Measurements from ENCODE around the gene ZFR. TPM values are rescaled to one million over a fixed set of nuclear protein-coding genes. Genes with fewer than 3 reads are reported as not detected.

The ZFR gene
- total and polyA plus RNA-seq, 9 of the 15 experiments (the other 6 are each of a cell fraction or from before 2014, with no cell fraction given), result 35.5 to 108 (median 71.1) TPM

- TF ChIP-seq HOMEZ (CRISPR knock-in tag; IDR thresholded peaks at IDR 0.05), result no peak
- 0 out of 4 replicates have a peak, but pooled peaks of 1 of the 2 experiments have one; percentile 32 for TF ChIP-seq HDAC1 (IDR thresholded peaks at IDR 0.05)
- no peak for TF ChIP-seq ZNF41 (CRISPR knock-in tag; conservative IDR thresholded peaks at IDR 0.05)
These were observed 754 bp downstream of the ZFR start (continued) for GRCh38 chr5:32443541-32444430.

GRCh38 chr5:32443145-32443540, 1.4 kb downstream of the ZFR start:
- 15% methylated on average over 7 of the region's 7 CpGs for WGBS (ENCODE audit: insufficient coverage, low coverage, missing lambda C conversion rate)
- Histone ChIP-seq H3K79me2 (ENCODE audit: control insufficient read depth, insufficient read depth, low read length) (peaks cover 67% of the 10 kb centered on the region), H3K4me2 (ENCODE audit: insufficient read depth, low read length) (peak overlapping the region; percentile 92), H2AFZ (ENCODE audit: low read depth, low read length) (peak overlapping the region; percentile 64; the same call in 1 of the 2 replicates), H4K20me1 (replicated peaks; ENCODE audit: control insufficient read depth, insufficient read depth, low read length) (peaks cover 12% of the 10 kb centered on the region), H3K27ac (ENCODE audit: extremely low read depth, low read depth, low read length) (peak overlapping the region; percentile 88; the same call in 2 of the 3 replicates), H3K4me1 (replicated peaks in 1 of 2; ENCODE audit: control insufficient read depth in 2 of 2, insufficient read depth in 2 of 2, low read length in 2 of 2) (peaks cover 20 to 27% of the 10 kb centered on the region in 2 experiments; a peak in 4 of 5 replicates), H3K27me3 (ENCODE audit: control insufficient read depth in 2 of 2, insufficient read depth in 2 of 2, low read length in 2 of 2) (no peaks in the 10 kb centered on the region), H3K36me3 (ENCODE audit: control insufficient read depth, insufficient read depth, low read length) (peaks cover 35% of the 10 kb centered on the region), H3K9me1 (ENCODE audit: control insufficient read depth, insufficient read depth, low read length) (no peaks in the 10 kb centered on the region), H3K4me3 (peak overlapping the region; percentile 87), H3K9ac (ENCODE audit: insufficient read depth in 1 of 2, low read depth in 2 of 2, low read length in 2 of 2) (peak overlapping the region; percentile 60 to 93), H3K9me3 (replicated peaks; ENCODE audit: control insufficient read depth, insufficient read depth, low read depth, low read length) (no peaks in the 10 kb centered on the region)
- CTCF ChIA-PET (ENCODE audit: low intra/inter-chr PET ratio), result no interaction called here
- FAIRE-seq, result no peak
- in situ Hi-C loops (cut with MboI), result no loop called here
- ATAC-seq, result peak; percentile 13
- POLR2A ChIA-PET, result no interaction called here
- peak in 1 of 4 experiments; percentile 23 for DNase-seq (ENCODE audit: extremely low read depth in 1 of 4, low spot score in 3 of 4)
- intact Hi-C loops (cut with micrococcal nuclease), result no loop called here
- TSS peak; percentile 51 for BruUV-seq (replicated peaks)
- TF ChIP-seq TOE1 (IDR thresholded peaks at IDR 0.05; ENCODE audit: borderline replicate concordance) (no peak), TOE1 (CRISPR knock-in tag; IDR thresholded peaks at IDR 0.05; ENCODE audit: borderline replicate concordance, low read depth) (no peak), TEAD4 (IDR thresholded peaks at IDR 0.05; ENCODE audit: low read length) (0 out of 2 replicates have a peak, but pooled peaks have one; percentile 2), TEAD4 (CRISPR knock-in tag; IDR thresholded peaks at IDR 0.05; ENCODE audit: borderline replicate concordance) (no peak), NFE2 (IDR thresholded peaks at IDR 0.05; ENCODE audit: low read depth) (peak; percentile 83), CBFA2T3 (IDR thresholded peaks at IDR 0.05) (no peak), ZNF592 (IDR thresholded peaks at IDR 0.05) (no peak), NR2C1 (IDR thresholded peaks at IDR 0.05) (peak; percentile 38; the same call in 1 of the 2 replicates), NR2C1 (tag; IDR thresholded peaks at IDR 0.05) (no peak), HDAC2 (IDR thresholded peaks at IDR 0.05) (0 out of 2 replicates have a peak, but pooled peaks have one; percentile 26), MAFG (tag; conservative IDR thresholded peaks at IDR 0.05) (0 out of 2 replicates have a peak, but pooled peaks have one; percentile 24), ETV1 (tag; conservative IDR thresholded peaks at IDR 0.05; ENCODE audit: low read depth) (0 out of 2 replicates have a peak, but pooled peaks have one; percentile 13)
